Endothelial cell of umbilical vein (primary cell): ENCODE results near the gene SMIM11. TPM values are rescaled to one million over a fixed set of nuclear protein-coding genes. Genes with fewer than 3 reads are reported as not detected.
A peak's percentile ranks its signal among the peaks of the same experiment; 100 is the strongest.
"Not testable (repeated sequence)": the region's sequence is repeated elsewhere in the genome, so short reads cannot be mapped to it uniquely, and the experiment has no call there.

Source experiments
- BruUV-seq: library from RNA; stranded (reverse); fragments of 400-500 nt; replicated peaks from 2 replicates; lab custom pipeline; 2021; lab: Mats Ljungman, UMichigan
- CTCF ChIA-PET: fragments of 300-600, 350-600 bp; sonication (Branson Sonifier 250); formaldehyde crosslinking; loops from one replicate; lab custom pipeline; 2021; ENCODE audit warnings: antibody characterized with exemption, inconsistent platforms; lab: Charles Lee
- POLR2A ChIA-PET: fragments of 300-600, 350-600 bp; sonication (Branson Sonifier 250); formaldehyde crosslinking; loops from one replicate; lab custom pipeline; 2021; ENCODE audit warnings: antibody characterized with exemption, inconsistent platforms; lab: Charles Lee
- DNase-seq: peaks from one replicate; pipeline ENCODE4 v3.0.0-alpha.2; 2011; ENCODE audit warnings: low read depth, low spot score
- FAIRE-seq: peaks from 2 replicates; lab custom pipeline; 2011; peaks lifted over from hg19 to GRCh38; lab: Jason Lieb, UNC
- H2AFZ ChIP-seq: 2 replicates; pipeline ENCODE4 v1.6.0; 2012; ENCODE audit warnings: low read depth, low read length, control low read depth, inconsistent platforms
- H3K27ac ChIP-seq: 2 replicates; pipeline ENCODE4 v1.5.1; 2011; ENCODE audit warnings: low read depth, mild to moderate bottlenecking, control low read depth, low read length, moderate library complexity; ENCODE audit not compliant: insufficient read depth
- H3K27me3 ChIP-seq, 2 experiments: 2 replicates each; pipeline versions ENCODE4 v1.6.0 to v1.6.1; 2011; ENCODE audit warnings: low read length in 2 of 2, mixed read lengths in 1 of 2; ENCODE audit not compliant: control insufficient read depth in 2 of 2, insufficient read depth in 2 of 2
- H3K36me3 ChIP-seq, 2 experiments: 2 replicates in 1 of 2; 3 replicates in 1 of 2; pipeline ENCODE4 v1.5.1; 2011; ENCODE audit warnings: low read length in 2 of 2, mild to moderate bottlenecking in 1 of 2, moderate library complexity in 1 of 2; ENCODE audit not compliant: control insufficient read depth in 2 of 2, insufficient read depth in 2 of 2; ENCODE audit errors: extremely low read depth in 1 of 2
- H3K4me1 ChIP-seq: 3 replicates; pipeline ENCODE4 v1.5.1; 2011; ENCODE audit warnings: mild to moderate bottlenecking, low read length; ENCODE audit not compliant: control insufficient read depth, insufficient read depth; ENCODE audit errors: extremely low read depth
- H3K4me2 ChIP-seq: 2 replicates; pipeline ENCODE4 v1.6.1; 2011; ENCODE audit warnings: low read length, control low read depth, mixed read lengths; ENCODE audit not compliant: insufficient read depth
- H3K4me3 ChIP-seq, 3 experiments: fragments of 200-600 bp in 1 of 3; sonication (generic), shearing (Covaris generic) in 1 of 3; replicated peaks in 1 of 3; 2 replicates each; pipeline ENCODE4 v1.5.1; 2011 to 2016; ENCODE audit warnings: control low read depth in 3 of 3, low read length in 3 of 3, mild to moderate bottlenecking in 2 of 3, inconsistent platforms in 1 of 3, low read depth in 1 of 3, moderate library complexity in 1 of 3; ENCODE audit not compliant: insufficient read depth in 1 of 3
- H3K79me2 ChIP-seq: 2 replicates; pipeline ENCODE4 v1.6.0; 2012; ENCODE audit warnings: low read length, inconsistent platforms; ENCODE audit not compliant: control insufficient read depth, insufficient read depth
- H3K9ac ChIP-seq: replicated peaks from 2 replicates; pipeline ENCODE3; 2011; ENCODE audit warnings: low read length, control low read depth; ENCODE audit not compliant: insufficient read depth; ENCODE audit errors: extremely low read depth
- H3K9me1 ChIP-seq: replicated peaks from 3 replicates; pipeline ENCODE4 v1.6.0; 2011; ENCODE audit warnings: mild to moderate bottlenecking, low read length; ENCODE audit not compliant: control insufficient read depth, insufficient read depth; ENCODE audit errors: extremely low read depth
- H3K9me3 ChIP-seq: replicated peaks from 2 replicates; pipeline ENCODE4 v1.5.1; 2012; ENCODE audit warnings: low read length, inconsistent platforms; ENCODE audit not compliant: control insufficient read depth, insufficient read depth
- H4K20me1 ChIP-seq: replicated peaks from 2 replicates; pipeline ENCODE3; 2011; ENCODE audit warnings: mild to moderate bottlenecking, low read length; ENCODE audit not compliant: control insufficient read depth, insufficient read depth; ENCODE audit errors: extremely low read depth
- dilution Hi-C: fragments of 300-500 bp; cut with MboI; formaldehyde crosslinking; loops from one replicate; pipeline ENCODE4 v1.15.0; 2019; ENCODE audit warnings: low sequenced_read_pairs; ENCODE audit not compliant: extremely low pct_ligation_motif_present
- intact Hi-C: fragments of 100-400 bp; cut with micrococcal nuclease; formaldehyde crosslinking; loops from one replicate; pipeline ENCODE4 v1.10.0; 2022
- polyA plus RNA-seq, 4 experiments: library from polyadenylated mRNA; depleted of rRNA in 3 of 4; stranded (reverse) in 3 of 4; unstranded in 1 of 4; fragments of >200 nt; gene quantifications; 2 replicates each; pipeline versions ENCODE4 v1.2.1 to v1.2.3, GENCODE V29; 2011 to 2012; ENCODE audit warnings: missing spikeins in 1 of 4
- total RNA-seq: library from RNA; stranded (reverse); gene quantifications from 2 replicates; pipeline ENCODE4 v1.2.3, GENCODE V29; 2021

SMIM11 gene
- total and polyA plus RNA-seq, 2 donors (not counting 3 experiments of a cell fraction or from before 2014, with no cell fraction given) = 1.4 to 1.5 TPM

GRCh38 chr21:34375619-34375972 is 289 bp downstream of the SMIM11 start:
- DNase-seq, H3K79me2 ChIP-seq, CTCF ChIA-PET, H4K20me1 ChIP-seq, H3K4me2 ChIP-seq, H3K9me1 ChIP-seq, H3K4me1 ChIP-seq, intact Hi-C loops, H3K9me3 ChIP-seq, FAIRE-seq, H3K4me3 ChIP-seq, H2AFZ ChIP-seq, H3K27me3 ChIP-seq, POLR2A ChIA-PET, dilution Hi-C loops, H3K9ac ChIP-seq, H3K27ac ChIP-seq, H3K36me3 ChIP-seq: not testable (repeated sequence)
- TSS peak; percentile 39 for BruUV-seq

- POLR2A ChIA-PET, CTCF ChIA-PET, H3K27ac ChIP-seq, H3K36me3 ChIP-seq, H4K20me1 ChIP-seq, intact Hi-C loops, H3K4me3 ChIP-seq, H3K79me2 ChIP-seq, BruUV-seq, H3K27me3 ChIP-seq, H3K9me1 ChIP-seq, H3K4me2 ChIP-seq, H3K4me1 ChIP-seq, H3K9me3 ChIP-seq, H2AFZ ChIP-seq, DNase-seq, dilution Hi-C loops, FAIRE-seq, H3K9ac ChIP-seq: not testable (repeated sequence)
Measured at GRCh38 chr21:34383138-34383537, 7.8 kb downstream of the SMIM11 start.

- dilution Hi-C loops, DNase-seq, H3K27me3 ChIP-seq, H3K9me1 ChIP-seq, H3K36me3 ChIP-seq, POLR2A ChIA-PET, H3K79me2 ChIP-seq, H3K9me3 ChIP-seq, H3K4me1 ChIP-seq, H2AFZ ChIP-seq, H3K27ac ChIP-seq, BruUV-seq, H4K20me1 ChIP-seq, H3K4me3 ChIP-seq, intact Hi-C loops, CTCF ChIA-PET, H3K4me2 ChIP-seq, H3K9ac ChIP-seq: not testable (repeated sequence)
- FAIRE-seq = peak; percentile 28
Measured at GRCh38 chr21:34383724-34384415, 8.6 kb downstream of the SMIM11 start.

GRCh38 chr21:34400522-34400921 is 25.2 kb downstream of the SMIM11 start:
- not testable (repeated sequence) for BruUV-seq

More at GRCh38 chr21:34400522-34400921, 25.2 kb downstream of the SMIM11 start:
- FAIRE-seq, H3K9me1 ChIP-seq, H3K27ac ChIP-seq, H3K4me3 ChIP-seq, H3K36me3 ChIP-seq, H3K27me3 ChIP-seq, DNase-seq, H2AFZ ChIP-seq, H3K79me2 ChIP-seq, H3K9me3 ChIP-seq, CTCF ChIA-PET, POLR2A ChIA-PET, H3K4me1 ChIP-seq, H3K4me2 ChIP-seq, H3K9ac ChIP-seq, intact Hi-C loops, H4K20me1 ChIP-seq, dilution Hi-C loops: not testable (repeated sequence)
